Peyer's patch (tissue), 4 donors: Measurements from ENCODE around the gene C1QL3.

Source experiments
- CTCF ChIP-seq, 6 experiments: fragments of 450-650 bp in 4 of 6; fragments of 200-600 bp in 2 of 6; sonication (generic) in 1 of 6; IDR thresholded peaks; one replicate each; pipeline ENCODE4 v1.5.1; 2017 to 2019; ENCODE audit warnings: antibody characterized with exemption in 6 of 6, mild to moderate bottlenecking in 3 of 6, moderate library complexity in 1 of 6
- POLR2A ChIP-seq, 2 donors: fragments of 450-650 bp; IDR thresholded peaks; one replicate each; pipeline ENCODE4 v1.5.1; 2017; ENCODE audit warnings: antibody characterized with exemption in 2 of 2, mild to moderate bottlenecking in 2 of 2, moderate library complexity in 2 of 2

- no peak for TF ChIP-seq CTCF (IDR thresholded peaks at IDR 0.05)
- TF ChIP-seq POLR2A (IDR thresholded peaks at IDR 0.05) = no peak
Measured at GRCh38 chr10:16544099-16544498, 22.4 kb upstream of the C1QL3 start.
